Middle frontal gyrus (tissue), 1 donor: ENCODE data around the gene MACROD2.

Experiments used
- DNase-seq: peaks from one replicate; pipeline ENCODE4 v3.0.0-alpha.2; 2015; ENCODE audit warnings: low spot score; ENCODE audit errors: extremely low spot score

The MACROD2 gene

GRCh38 chr20:15026759-15027158 is 1031.4 kb downstream of the MACROD2 start:
- no peak for DNase-seq

- no peak for DNase-seq
These were observed 1035.5 kb downstream of the MACROD2 start for GRCh38 chr20:15030826-15031225.

- no peak for DNase-seq
These were observed 1036.4 kb downstream of the MACROD2 start for GRCh38 chr20:15031546-15032351.

- no peak for DNase-seq
These were observed 1037.0 kb downstream of the MACROD2 start for GRCh38 chr20:15032352-15032622.

DNA sequence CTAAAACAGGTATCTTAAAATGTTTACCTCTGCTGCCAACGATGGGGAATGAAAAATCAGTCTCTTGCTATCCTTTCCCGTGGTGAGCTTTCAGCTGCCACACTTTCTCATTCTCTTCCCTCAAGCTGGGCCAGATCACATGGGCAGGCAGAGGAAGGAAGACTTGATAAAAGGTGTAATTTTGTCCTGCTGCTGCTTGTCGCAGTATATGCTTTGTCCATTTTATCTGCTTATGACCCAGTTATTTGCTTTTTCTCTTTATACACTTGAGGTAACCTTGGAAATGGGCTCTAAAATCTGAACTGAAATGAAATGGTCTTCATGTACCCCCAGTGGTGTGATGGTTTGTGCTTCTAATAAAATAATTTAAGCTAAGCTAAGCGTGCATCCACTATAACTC is 1038.0 kb downstream of the MACROD2 start:
- no peak for DNase-seq

DNA sequence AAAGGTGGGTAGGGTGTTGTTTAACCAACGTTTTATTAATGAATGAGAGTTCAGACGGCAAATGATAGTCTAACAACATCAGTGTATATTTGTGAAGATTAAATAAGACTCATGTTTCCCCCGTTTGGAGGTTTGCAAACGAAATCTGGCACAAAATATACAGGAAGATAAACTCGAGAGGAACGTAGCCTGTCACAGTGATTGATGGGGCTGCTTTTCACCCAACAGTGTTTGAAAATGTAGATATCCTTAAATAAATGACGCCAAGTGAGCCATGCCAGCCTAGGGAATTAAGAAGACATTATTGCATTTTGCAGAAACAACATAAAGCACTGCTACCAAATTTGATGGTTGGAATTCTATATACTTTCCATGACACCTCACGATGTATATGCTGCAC is 1038.6 kb downstream of the MACROD2 start:
- no peak for DNase-seq

GRCh38 chr20:15036948-15037347 is 1041.6 kb downstream of the MACROD2 start:
- DNase-seq: no peak

- DNase-seq: no peak
These were observed 1043.9 kb downstream of the MACROD2 start for GRCh38 chr20:15039088-15039752.

GRCh38 chr20:15042723-15043122 is 1047.4 kb downstream of the MACROD2 start:
- no peak for DNase-seq

DNA sequence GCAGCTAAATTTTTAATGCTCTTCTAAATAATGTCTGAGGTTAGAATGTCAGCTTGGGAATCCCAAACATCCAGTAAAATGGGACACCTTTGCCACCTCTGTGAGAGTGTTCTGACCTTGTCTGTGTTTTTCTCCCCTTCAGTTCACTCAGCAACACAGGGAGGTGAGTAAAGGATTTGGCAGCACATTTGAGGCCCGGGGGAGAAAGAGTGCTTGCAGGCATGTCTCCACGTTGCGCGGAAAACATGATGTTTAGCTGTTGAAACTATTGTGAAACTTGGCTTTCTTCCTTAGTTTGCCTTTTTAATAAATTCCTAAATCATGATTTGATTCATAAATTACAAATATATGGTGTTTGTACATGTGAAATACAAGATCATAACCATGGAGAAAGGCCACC is 1049.9 kb downstream of the MACROD2 start:
- no peak for DNase-seq

- DNase-seq: no peak
These were observed 1051.7 kb downstream of the MACROD2 start for GRCh38 chr20:15047042-15047441.

DNA sequence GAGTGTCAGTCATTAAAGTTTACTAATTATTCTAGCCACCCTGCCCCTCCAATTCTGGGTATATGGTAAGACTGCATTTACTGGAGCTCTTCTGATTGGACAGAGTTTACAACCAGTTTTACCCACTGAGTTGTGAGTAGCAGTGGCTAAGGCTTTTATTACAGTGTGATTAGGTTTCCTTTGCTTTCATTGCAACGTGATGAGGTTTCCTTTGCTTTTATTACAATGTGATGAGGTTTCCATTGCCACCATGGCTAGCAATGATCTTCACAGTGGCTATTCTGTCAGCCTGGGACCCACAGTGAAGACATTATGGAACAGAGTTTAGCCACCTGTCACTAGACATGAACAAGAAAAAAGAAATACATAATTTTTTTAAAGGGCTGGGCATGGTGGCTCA is 1052.3 kb downstream of the MACROD2 start:
- no peak for DNase-seq

DNA sequence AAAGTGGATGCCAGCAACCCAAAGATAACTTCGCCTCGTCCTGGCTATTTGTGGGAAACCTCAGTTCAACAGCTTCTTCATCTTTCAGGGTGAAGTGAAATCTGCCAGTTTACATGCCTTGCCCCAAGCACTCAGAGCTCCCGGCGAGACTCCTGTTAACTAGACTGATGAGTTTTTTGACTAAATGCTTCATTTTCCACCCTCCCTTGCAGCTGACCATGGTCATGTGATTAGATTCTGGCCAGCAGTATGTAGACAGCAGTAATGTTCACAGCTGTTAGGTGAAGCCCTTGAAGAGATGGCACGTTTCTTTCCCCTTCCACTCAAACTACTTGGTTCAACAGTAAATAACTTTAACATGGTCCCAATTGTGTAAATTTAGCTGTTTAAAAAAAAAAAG is 1060.9 kb downstream of the MACROD2 start:
- DNase-seq: no peak

DNA sequence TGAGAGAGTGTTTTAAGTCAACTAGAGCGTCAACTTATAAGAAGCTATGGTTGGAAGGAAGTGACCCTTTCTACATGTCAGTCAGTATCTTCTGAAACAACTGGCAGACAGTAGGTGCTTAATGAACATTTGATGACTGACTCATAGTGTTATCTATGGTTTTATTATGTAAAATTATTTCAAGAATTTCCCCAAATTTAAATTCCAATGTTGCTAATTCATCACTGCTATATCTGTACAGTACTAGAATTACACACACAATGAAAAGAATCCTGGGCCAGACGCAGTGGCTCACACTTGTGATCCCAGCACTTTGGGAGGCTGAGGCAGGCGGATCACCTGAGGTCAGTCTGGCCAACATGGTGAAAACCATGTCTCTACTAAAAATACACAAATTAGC is 1063.5 kb downstream of the MACROD2 start:
- DNase-seq: no peak

- DNase-seq: no peak
These were observed 1064.1 kb downstream of the MACROD2 start for GRCh38 chr20:15059438-15059837.

DNA sequence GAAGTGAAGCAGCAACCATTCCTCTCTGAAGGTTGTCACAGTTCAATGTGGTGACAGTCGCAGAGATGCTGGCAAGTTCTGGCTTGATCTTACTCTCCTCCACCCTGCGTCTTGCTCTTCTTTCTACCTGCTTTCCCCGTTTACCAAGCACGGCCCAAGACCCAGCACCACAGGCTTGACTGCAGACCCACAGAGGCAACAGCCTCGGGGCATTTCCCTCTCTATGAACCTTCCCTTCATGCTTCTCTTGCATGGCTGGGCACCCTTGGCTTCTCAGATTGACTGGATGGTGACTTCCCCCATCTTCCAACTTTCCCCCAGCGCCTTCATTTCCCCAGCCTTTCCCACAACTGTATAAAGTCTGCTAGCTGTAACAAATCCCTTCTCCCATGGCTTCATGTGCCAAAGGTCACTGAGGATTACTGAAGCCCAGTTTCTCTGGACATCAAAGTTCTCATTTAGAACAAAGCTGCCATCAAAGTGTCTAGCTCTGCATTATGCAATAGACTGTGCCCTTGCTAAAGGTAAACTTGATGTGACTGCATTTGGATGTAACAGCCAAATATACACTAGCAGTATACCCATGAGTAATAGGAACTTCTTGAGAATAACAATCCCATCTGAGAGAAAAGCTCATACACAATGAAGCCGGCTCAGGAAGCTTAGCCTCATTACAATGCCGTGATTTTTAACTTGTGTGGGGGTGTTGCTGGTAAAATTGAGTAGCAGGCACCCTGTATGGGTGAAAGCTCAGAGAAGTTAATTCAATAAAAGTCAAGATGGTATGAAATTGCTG is 1065.1 kb downstream of the MACROD2 start:
- DNase-seq: no peak

GRCh38 chr20:15061061-15061430 is 1065.7 kb downstream of the MACROD2 start:
- no peak for DNase-seq

DNA sequence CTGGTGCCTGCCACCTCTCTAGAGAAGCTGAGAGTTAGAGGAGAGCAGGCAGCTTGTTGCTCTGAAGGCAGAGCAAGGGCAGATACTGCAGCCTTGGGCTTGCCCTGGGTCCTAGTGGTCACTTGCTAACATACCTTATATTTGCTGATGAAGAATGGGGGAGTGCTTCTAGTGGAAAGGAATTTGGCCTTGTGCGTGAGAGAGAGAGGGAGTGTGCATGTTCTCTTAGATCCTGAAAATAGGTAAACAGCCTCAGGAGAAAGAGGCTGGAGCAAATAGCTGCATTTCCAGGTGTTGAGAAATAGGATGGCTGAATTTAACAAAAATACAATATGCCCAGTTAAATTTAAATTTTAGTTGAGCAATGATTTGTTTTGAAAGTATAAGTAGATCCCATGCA is 1066.6 kb downstream of the MACROD2 start:
- DNase-seq: no peak

GRCh38 chr20:15063081-15063480 is 1067.8 kb downstream of the MACROD2 start:
- DNase-seq: no peak

GRCh38 chr20:15064741-15065140 is 1069.4 kb downstream of the MACROD2 start:
- DNase-seq: no peak

GRCh38 chr20:15065794-15066193 is 1070.5 kb downstream of the MACROD2 start:
- no peak for DNase-seq

- no peak for DNase-seq
These were observed 1073.2 kb downstream of the MACROD2 start for GRCh38 chr20:15068486-15068885.
